Umbilical cord (tissue), 2 donors: ENCODE data around the gene GADD45B. TPM values are rescaled to one million over a fixed set of nuclear protein-coding genes. Genes with fewer than 3 reads are reported as not detected.
"Not testable (repeated sequence)": the region's sequence is repeated elsewhere in the genome, so short reads cannot be mapped to it uniquely, and the experiment has no call there.

Experiments
- DNase-seq: peaks from one replicate; pipeline ENCODE4 v3.0.0-alpha.2; 2015; ENCODE audit warnings: low spot score
- total RNA-seq: library from RNA; depleted of rRNA; stranded (reverse); fragments of >200 nt; gene quantifications from one replicate; pipeline ENCODE4 v1.2.3, GENCODE V29; 2014; ENCODE audit warnings: low replicate concordance; ENCODE audit not compliant: insufficient read depth

GADD45B gene
- total RNA-seq, 1 donor from 2014 or later: 58.7 TPM

GRCh38 chr19:2488405-2488941 lies 12.5 kb downstream of the GADD45B start:
- DNase-seq: peak; percentile 35

GRCh38 chr19:2488942-2489731 lies 13.2 kb downstream of the GADD45B start:
- peak; percentile 74 for DNase-seq

- DNase-seq: no peak
Observed at GRCh38 chr19:2490659-2491058, 14.7 kb downstream of the GADD45B start.

GRCh38 chr19:2491130-2491801 lies 15.3 kb downstream of the GADD45B start:
- peak; percentile 82 for DNase-seq

GRCh38 chr19:2492870-2493269 lies 16.9 kb downstream of the GADD45B start:
- DNase-seq: no peak

- DNase-seq: not testable (repeated sequence)
Observed at GRCh38 chr19:2493448-2493847, 17.5 kb downstream of the GADD45B start.

- peak; percentile 50 for DNase-seq
Observed at GRCh38 chr19:2494084-2494446, 18.1 kb downstream of the GADD45B start.

GRCh38 chr19:2494447-2495129 lies 18.7 kb downstream of the GADD45B start:
- peak; percentile 86 for DNase-seq

GRCh38 chr19:2495130-2495641 lies 19.3 kb downstream of the GADD45B start:
- DNase-seq: peak; percentile 78

- DNase-seq: peak; percentile 48
Observed at GRCh38 chr19:2495651-2496316, 19.9 kb downstream of the GADD45B start.

GRCh38 chr19:2497186-2497585 lies 21.3 kb downstream of the GADD45B start:
- DNase-seq: no peak

GRCh38 chr19:2500156-2500555 lies 24.2 kb downstream of the GADD45B start:
- DNase-seq: no peak

- DNase-seq: peak; percentile 83
Observed at GRCh38 chr19:2500841-2501261, 24.9 kb downstream of the GADD45B start.

GRCh38 chr19:2503521-2504109 lies 27.7 kb downstream of the GADD45B start:
- DNase-seq: no peak

- DNase-seq: not testable (repeated sequence)
Observed at GRCh38 chr19:2506656-2507055, 30.7 kb downstream of the GADD45B start.

GRCh38 chr19:2507109-2507508 lies 31.2 kb downstream of the GADD45B start:
- no peak for DNase-seq

GRCh38 chr19:2509096-2509495 lies 33.2 kb downstream of the GADD45B start:
- DNase-seq: no peak

GRCh38 chr19:2511570-2511969 lies 35.6 kb downstream of the GADD45B start:
- DNase-seq: no peak

GRCh38 chr19:2511991-2512390 lies 36.1 kb downstream of the GADD45B start:
- no peak for DNase-seq

GRCh38 chr19:2512523-2513431 lies 36.9 kb downstream of the GADD45B start:
- DNase-seq: no peak
